Dedifferentiated amniotic fluid mesenchymal stem cell (primary cell): ENCODE measurements around the gene GOLM1.

Experiments used
- DNase-seq: peaks from one replicate; pipeline ENCODE4 v3.0.0-alpha.2; 2016; ENCODE audit errors: extremely low spot score

GOLM1 gene

GRCh38 chr9:86046071-86046636 lies 53.2 kb downstream of the GOLM1 start:
- no peak for DNase-seq

GRCh38 chr9:86045654-86046053 lies 53.7 kb downstream of the GOLM1 start:
- DNase-seq, result no peak

GRCh38 chr9:86043999-86044398 lies 55.4 kb downstream of the GOLM1 start:
- DNase-seq, result no peak

GRCh38 chr9:86043586-86043985 lies 55.8 kb downstream of the GOLM1 start:
- no peak for DNase-seq

GRCh38 chr9:86042199-86042978 lies 57.0 kb downstream of the GOLM1 start:
- DNase-seq, result no peak

GRCh38 chr9:86041311-86041741 lies 58.0 kb downstream of the GOLM1 start:
- DNase-seq, result no peak

- DNase-seq, result no peak
Measured at GRCh38 chr9:86040861-86041155, 58.5 kb downstream of the GOLM1 start.

GRCh38 chr9:86039991-86040860 lies 59.1 kb downstream of the GOLM1 start:
- DNase-seq, result no peak

GRCh38 chr9:86036555-86036954 lies 62.8 kb downstream of the GOLM1 start:
- no peak for DNase-seq

- DNase-seq, result no peak
Measured at GRCh38 chr9:86035827-86036440, 63.4 kb downstream of the GOLM1 start.

- DNase-seq, result no peak
Measured at GRCh38 chr9:86034863-86035734, 64.3 kb downstream of the GOLM1 start.

- no peak for DNase-seq
Measured at GRCh38 chr9:86027767-86028166, 71.6 kb downstream of the GOLM1 start.

GRCh38 chr9:86022687-86023266 lies 76.6 kb downstream of the GOLM1 start:
- DNase-seq, result no peak

GRCh38 chr9:86021166-86021565 lies 78.2 kb downstream of the GOLM1 start:
- no peak for DNase-seq

GRCh38 chr9:86020731-86021130 lies 78.6 kb downstream of the GOLM1 start:
- no peak for DNase-seq

GRCh38 chr9:86009133-86009532 lies 90.2 kb downstream of the GOLM1 start:
- DNase-seq, result no peak

- no peak for DNase-seq
Measured at GRCh38 chr9:86005253-86005775, 94.0 kb downstream of the GOLM1 start.

- no peak for DNase-seq
Measured at GRCh38 chr9:85995599-85995998, 103.8 kb downstream of the GOLM1 start.

- DNase-seq, result no peak
Measured at GRCh38 chr9:85995097-85995496, 104.3 kb downstream of the GOLM1 start.

- no peak for DNase-seq
Measured at GRCh38 chr9:85994191-85994590, 105.2 kb downstream of the GOLM1 start.

- no peak for DNase-seq
Measured at GRCh38 chr9:85987236-85987635, 112.1 kb downstream of the GOLM1 start.
